Activated effector memory CD4-positive, alpha-beta T cell treated with Interleukin-2 at 50 U/mL for 16 hours (primary cell): ENCODE results near the gene BMI1.
"Not testable (repeated sequence)": the region's sequence is repeated elsewhere in the genome, so short reads cannot be mapped to it uniquely, and the experiment has no call there.

Source experiments
- DNase-seq: peaks from one replicate; pipeline ENCODE4 v3.0.0-alpha.2; 2020

The BMI1 gene

DNA sequence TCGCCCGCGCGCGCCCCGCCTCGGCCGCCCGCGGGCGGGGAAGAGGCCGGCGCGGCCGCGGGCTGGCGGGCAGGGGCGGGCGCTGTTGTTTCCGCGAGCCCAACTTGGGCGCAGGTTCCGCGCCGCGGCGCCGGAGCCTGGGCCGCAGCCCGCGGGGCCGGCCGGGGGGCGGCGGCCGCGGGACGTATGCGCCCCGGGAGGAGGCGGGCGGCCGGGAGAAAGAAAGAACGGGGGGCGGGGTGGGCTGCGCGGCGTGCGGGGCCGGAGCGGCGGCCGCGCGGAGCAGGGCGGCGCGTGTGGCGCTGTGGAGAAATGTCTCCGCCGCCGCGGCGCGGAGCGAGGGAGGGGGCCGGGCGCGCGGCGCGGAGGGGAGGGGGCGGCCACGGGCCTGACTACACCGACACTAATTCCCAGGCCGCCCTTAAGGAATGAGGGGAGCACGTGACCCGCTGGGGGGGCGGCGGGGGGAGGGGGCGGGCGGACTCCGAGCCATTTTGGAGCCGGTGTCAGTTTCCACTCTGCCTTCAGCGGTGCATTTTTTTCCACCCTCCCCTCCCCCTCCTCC is at the start of gene BMI1:
BMI1 (plus strand) TSS at position 509 of the 565 bp plus-strand sequence. CDS start 5,351 bp downstream, outside the sequence.
- peak; percentile 62 for DNase-seq

DNA sequence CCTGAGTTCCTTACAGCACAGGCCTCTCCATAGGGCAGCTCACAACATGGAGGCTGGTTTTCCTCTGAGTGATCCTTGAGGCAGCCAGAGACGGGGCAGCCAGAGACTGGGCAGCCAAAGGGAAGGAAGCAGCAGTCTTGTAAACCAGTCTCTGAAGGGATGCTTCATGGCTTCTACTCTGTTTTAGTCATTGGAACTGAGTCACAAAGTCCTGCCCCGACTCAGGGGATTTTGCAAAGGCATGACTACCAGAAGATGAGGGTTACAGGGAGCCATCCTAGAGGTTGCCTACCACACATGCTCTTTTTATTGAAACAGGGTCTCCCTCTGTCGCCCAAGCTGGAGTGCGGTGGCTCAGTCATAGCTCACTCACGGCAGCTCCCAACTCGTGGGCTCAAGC is 49.1 kb upstream of the BMI1 start:
- DNase-seq, result no peak

DNA sequence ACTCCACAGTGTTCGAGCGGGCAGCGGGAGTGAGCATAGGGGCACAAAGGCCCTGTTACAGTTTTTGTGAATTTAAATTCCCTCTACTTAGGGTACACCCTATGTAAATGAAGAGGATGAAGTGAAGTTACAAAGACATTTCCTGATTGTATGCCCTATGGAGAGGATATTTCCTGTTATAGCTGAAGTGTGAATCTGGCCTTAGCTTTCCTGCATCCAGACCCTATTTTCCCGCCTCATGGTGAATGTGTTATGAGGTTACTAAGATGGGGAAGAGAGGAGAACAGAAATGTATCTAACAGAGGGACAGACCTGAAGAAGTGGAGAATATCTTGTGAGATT is 42.5 kb upstream of the BMI1 start:
- DNase-seq, result no peak

DNA sequence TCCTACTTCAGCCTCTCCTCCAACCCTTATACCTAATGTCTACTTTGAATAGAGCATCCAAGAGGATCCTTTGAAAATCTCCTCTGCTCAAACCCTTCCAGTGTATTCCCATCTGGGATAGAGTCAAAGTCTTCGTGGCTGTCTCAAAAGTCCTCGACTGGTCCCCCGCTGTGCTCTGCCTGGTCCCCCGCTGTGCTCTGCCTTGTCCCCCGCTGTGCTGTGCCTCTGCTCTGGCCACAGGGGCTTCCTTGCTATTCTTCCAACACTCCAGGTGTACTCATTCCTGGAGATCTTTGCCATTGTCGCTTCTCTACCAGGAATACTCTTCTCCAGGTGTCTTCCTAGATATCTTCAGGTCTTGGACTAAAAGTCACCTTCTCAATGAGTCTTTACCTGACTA is 40.8 kb upstream of the BMI1 start:
- DNase-seq, result no peak

DNA sequence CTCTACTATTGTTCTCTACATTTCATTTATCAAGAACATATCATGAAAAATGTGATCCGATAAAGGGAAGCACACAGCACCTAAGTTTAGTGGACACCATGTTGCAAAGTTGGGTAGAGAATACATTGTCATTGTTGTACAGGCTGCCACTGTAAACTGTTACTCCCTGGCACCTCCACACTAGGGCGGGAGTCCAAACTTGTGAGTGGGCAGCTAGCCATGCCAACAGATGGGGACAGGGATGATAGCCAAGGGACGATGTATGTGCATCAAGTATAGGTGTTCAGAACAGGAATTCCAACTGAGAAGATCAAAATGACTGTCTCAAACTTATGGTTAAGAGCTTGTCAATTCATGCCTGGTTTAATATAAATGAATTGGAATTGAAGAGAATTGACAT is 35.8 kb upstream of the BMI1 start:
- DNase-seq, result no peak

DNA sequence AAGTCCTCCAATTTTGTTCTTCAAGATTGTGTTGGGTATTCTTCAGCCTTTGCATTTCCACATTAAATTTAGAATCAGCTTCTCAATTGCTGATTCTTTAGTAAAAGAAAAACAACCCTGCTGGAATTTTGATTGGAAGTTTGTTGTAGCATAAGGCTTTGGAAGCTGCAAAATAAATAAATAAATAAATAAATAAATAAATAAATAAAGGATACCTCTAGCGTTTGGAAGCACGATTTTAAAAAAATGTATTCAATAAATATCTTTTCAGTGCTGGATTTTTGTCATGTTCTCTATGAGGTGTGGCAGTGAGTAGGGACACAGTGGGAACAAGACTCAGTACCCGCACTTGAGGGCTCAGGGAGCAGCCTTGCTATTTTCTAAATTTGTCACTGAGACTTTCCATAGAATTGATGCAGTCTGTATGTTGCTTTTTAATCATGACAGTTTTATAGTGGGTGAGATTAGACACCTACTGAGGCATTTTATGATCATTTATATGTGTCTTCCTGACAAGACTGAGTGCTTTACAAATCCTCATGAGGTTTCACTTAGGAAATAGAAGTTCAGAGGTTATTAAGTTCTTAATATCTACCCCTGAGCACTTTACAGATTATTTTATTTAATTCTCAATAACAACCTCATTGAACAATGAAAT is 27.0 kb upstream of the BMI1 start:
- DNase-seq, result no peak

DNA sequence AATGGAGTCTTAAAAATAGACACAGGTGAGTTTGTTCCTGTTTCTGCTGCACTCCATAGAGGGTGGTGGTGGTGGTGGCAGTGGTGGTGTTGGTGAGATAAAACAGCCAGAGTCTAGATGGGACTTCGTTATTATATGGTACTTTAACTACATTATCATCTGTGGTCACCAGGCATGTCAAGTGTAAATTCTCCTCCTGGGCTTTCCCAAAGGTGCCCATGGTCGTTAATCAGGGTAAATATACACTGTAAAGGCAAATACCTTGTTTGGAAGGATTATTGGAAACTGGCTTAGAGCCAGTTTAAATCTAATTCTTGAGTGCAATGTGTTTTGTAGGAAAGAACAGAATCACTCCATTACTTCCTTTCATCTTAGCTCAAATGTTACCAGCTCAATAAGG is 26.2 kb upstream of the BMI1 start:
- no peak for DNase-seq

DNA sequence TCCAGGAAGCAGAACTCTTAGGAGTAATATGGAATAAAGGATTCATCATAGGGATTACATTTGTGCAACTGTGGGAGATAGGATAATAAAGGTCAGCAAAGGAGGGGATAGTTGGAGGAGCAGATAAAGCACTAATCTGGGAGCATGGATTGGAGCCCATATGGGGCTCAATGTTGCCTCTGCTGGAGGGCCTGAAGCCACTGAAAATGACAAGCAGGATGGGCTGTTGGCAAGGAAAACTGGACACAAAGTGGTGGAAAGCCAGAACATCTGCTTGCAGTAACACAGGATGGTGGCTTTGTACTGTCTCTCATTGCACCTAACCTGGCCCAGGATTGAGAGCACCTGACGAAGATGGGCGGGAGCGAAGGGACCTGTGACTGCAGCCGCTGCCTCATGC is 19.7 kb upstream of the BMI1 start:
- DNase-seq, result no peak

DNA sequence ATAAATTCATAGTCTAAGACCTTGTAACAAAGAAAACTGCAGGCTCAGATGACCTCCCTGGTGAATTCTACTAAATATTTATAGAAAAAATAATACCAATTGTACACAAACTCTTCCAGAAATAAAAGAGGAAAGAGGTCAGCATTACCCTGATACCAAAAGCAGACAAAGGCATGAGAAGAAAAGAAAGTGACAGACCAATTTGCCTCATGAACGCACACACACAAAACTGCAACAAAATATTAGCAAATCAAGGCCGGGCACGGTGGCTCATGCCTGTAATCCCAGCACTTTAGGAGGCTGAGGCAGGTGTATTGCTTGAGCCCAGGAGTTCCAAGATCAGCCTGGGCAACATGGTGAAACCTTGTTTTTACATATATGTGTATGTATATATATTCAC is 17.4 kb upstream of the BMI1 start:
- no peak for DNase-seq

DNA sequence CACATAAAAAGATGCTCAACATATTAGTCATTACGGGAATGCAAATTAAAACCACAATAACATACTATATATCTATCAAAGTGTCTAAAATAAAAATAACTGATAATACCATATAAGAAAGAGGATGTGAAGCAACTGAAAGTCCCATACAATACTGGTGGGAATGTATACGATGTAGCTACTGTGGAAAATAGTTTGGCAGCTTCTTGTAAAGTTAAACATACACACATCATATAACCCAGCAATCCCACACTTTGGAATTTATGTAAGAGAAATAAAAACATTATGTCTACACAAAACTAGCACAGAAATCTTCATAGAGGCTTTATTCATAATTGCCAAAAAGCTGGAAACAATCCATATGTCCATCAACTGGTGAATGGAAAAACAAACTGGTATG is 15.2 kb upstream of the BMI1 start:
- DNase-seq, result no peak

DNA sequence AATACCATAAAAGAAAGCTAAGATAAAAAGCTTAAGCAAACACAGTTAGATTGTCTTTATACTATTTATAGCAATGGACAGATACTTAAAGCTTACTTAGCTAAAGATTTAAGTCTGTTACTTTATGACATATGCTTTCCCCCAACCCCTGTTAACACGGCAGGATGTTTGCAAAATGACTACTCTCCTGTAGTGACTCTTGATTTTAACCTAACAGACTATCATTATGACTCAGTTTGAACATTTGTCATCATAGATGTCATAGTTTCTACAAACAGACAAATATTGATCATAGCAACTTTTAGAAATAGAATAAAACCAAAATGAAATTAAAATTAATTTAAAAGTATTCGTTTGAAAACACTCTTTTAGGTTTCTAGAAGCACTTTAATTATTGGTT is 12.5 kb upstream of the BMI1 start:
- no peak for DNase-seq

DNA sequence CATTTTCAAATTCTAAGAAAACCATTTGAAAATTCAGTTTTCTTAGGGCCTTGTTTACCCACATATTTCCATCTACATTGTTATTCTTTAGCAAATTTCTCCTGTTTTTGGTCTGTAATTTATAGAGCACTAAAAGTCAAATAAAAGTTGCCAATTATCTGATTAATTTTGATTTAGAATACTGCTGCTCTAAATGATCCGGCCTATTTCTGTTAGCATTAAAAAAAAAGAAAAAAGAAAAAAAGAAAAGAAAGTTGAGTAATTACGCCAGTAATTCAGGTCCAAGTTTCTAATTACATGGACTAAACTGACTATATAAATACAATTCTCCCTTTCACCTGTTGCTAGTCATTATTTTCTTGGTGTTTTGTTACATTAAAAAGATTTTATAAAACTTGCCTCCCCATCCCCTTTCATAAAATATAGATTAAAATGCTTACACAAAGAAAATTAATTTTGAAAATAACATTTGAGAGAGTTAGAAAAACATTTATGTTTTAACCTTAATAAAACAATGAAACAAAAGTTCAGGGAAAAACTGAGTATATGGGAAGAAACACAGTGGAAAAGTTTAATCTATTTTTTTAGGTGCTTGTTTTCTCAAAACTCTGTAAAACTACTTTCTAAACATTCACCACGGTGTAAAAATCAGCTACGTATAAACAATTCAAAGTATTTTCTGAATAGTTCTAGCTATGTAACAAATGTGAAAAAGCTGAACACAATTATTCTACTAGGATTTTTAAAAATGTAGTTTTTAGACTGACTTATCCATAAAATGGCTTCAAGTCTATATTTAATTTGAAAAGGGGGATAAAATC is 11.5 kb upstream of the BMI1 start:
- no peak for DNase-seq

DNA sequence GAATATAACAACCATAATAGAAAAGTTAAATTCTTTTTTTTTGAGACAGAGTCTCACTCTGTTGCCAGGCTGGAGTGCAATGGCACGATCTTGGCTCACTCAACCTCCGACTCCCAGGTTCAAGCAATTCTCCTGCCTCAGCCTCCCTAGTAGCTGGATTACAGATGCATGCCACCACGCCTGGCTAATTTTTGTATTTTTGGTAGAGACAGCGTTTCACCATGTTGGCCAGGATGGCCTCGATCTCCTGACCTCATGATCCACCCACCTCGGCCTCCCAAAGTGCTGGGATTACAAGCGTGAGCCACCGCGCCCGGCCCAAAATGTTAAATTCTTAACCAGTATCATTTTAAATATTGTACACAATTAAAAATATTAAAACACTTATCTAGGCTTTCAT is 10.9 kb upstream of the BMI1 start:
- DNase-seq, result not testable (repeated sequence)

DNA sequence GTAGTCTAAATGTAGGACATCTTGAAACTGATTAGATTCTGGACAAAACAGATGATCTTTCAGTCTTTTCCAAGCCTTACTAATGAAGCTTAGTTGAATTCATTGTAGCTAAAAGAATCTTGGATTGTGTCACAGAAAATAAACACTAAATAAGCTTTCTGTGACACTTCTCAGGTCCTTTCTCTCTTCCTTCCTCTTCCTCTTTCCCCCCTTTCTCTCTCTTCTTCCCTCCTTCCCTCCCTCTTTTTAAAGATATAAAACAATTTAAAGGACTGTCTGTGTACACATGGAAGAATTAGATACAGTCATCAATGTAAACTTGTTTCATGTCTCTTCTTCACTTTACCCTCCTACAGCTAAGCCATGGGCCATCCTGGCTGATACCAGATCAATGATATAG is 10.0 kb upstream of the BMI1 start:
- DNase-seq, result no peak

DNA sequence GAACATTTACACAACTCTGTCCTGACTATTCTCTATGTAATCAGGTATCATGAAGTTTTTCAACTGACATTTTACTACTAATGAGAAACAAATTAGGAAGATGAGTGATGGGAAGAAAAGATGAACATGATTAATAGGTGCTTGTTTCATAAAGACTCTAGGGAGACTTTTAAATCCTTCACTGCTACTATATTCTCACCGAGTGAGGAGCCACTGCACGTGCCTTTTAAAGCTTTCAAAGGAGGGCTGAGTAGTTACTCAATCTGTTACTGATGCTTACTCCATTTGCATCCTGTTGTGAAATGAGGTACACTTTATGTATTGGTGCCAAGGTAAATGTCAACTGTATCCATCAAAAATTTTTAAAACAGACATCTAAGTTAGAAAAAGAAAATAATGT is 6.0 kb upstream of the BMI1 start:
- no peak for DNase-seq

DNA sequence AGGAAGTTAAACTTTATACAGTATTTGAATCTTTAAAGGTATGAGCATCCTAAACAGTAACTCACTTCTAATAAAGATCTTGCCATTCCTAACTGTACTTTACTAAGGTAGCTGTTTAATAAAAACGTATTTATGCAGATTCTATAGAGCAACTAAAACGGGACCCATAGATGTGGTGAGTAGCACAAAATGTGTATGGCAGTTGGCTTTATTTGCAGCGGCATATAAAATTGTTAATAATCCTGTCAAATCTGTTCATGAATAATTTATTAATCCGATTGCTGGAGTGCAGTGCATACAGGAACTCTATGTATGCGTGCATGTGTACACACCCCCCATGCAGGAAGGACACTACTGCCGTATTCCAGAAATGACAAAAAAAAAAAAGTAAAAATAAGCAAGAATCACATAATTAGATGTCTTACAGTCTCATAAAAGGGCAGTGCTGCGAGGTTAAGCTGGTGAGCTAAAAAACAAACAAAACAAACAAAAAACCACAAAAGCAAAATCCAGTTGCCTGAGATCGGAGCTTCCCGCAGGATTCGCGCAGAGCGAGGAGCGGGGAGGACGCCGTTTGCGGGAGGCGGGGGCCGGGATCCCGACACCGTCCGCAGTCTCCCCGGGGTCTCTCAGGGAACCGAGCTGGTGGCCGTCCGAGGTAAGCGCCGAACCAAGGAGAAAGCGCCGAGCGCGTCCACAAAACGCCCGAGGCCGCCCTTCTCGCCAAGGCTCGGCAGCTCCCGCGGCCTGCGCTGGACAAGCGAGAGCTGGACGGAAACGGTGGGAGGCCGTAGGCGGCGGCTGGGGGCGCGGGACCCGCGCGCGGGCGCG is 5.2 kb upstream of the BMI1 start:
- DNase-seq, result no peak

DNA sequence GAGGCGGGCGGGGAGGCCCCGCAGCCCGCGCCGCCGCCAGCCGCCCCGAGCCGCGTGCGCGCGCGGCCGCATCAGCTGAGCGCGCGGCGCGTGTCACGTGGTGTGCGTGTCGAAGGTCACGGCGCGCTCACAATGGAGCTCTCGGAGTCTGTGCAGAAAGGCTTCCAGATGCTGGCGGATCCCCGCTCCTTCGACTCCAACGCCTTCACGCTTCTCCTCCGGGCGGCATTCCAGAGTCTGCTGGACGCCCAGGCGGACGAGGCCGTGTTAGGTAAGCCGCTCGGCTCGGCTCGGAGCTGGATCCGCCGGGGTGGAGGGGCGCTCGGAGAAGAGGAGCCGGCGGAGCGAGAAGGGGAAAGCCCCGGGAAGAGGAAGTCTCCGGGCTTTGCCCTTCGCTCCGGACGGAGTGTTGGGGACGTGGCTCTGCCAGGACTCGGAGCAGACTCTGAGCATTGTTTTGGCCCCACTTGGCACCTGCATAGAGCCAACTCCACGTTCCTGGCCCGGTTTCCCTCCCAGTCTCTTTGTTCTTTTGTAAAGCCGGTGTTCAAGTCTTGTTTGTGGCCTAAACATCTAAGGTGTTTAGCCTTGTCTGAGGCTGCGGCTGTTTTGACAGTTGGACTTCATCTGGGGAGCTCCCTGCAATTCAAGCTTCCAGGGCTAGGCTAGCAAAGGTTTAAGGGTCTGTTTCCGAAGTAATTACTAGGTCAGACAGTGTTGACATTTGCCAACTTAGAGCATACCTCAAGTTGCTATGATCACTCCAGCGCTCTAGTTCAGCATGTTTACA is 4.4 kb upstream of the BMI1 start, which contains the start of gene COMMD3:
COMMD3 (plus strand) TSS at position 103 of the 790 bp plus-strand sequence; CDS start at position 133, 30 bp downstream.
- peak; percentile 77 for DNase-seq

DNA sequence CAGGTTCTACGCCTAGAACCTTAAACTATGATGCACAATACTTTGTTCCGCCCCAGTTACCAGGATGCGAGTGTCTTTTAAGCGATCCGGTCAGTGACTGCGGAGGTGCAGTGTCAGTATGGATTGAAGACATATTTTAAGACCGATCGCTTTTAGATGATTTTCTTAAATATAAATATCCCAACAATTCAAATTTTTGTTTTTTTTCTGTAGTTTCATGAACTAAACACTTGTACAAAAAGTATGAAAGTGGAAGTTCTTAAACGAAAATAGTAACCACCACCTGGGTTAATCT is 3.9 kb upstream of the BMI1 start:
- DNase-seq, result no peak

DNA sequence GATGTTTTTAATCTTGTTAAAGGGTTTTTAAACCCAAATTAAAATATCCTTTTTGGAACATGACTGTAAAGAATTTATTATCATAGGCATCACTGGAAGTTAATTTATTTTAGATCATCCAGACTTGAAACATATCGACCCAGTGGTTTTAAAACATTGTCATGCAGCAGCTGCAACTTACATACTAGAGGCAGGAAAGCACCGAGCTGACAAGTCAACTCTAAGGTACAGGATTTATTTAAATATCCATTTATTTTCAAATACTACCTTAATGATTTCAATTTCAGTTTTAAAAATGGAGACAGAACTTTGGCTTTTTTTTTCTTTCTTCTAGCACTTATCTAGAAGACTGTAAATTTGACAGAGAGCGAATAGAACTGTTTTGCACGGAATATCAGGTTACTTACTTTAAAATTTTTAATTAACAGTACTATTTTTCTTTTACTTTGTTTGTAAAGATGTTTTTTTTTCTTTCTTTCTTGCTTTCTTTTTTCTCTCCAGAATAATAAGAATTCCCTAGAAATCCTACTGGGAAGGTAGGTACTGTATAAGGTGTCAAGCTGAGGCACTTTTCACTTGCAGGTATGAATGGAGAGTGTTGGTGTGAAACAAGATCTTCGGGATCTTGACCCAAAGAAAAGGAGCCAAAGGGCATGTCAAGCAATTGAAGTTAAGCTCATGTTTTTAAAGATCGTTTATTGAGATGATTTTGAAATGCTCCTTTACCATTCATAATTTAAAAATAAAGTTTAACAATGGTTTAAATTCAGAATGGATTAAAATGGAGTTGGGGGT is 2.9 kb upstream of the BMI1 start:
- DNase-seq, result no peak

DNA sequence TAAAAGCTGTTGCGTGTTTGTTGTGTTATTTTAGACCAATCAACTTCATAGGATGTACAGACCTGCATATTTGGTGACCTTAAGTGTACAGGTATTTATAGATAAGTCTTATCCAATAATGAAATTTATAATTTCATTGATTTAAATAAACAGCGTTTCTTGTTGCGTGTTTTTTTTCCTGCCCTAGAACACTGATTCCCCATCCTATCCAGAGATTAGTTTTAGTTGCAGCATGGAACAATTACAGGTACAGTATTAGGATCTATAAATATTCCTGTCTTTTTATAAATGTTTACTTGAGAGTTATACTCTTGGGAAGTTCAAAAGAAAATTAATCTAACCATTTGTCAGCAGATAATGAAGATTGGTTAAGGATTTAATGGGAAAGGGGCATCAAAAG is 2.1 kb upstream of the BMI1 start:
- no peak for DNase-seq

DNA sequence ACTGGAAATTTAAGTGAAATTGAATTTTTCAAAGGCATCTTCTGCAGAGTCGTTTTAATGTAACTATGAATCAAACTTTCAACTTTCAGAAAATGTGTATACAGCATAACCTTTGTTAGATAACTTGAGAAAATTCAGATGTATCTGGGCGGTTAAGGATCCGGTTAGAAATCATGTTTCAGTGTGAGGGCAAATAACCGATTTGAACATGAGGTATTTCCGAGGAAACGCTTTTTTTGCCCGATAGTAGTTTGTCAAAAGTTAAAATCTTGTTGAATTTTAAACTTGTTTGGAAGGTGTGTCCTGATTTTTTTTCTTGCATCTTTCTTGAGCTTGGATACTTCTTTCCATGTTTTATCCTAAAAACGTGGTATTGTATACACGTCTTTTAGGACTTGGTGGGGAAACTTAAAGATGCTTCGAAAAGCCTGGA is 1.3 kb upstream of the BMI1 start:
- no peak for DNase-seq
